GM20431 (cell line): ENCODE measurements around the gene KLHL40.
"Not testable (repeated sequence)": the region's sequence is repeated elsewhere in the genome, so short reads cannot be mapped to it uniquely, and the experiment has no call there.

Experiments used
- in situ Hi-C: fragments of 300-500 bp; cut with MseI, MboI; formaldehyde crosslinking; loops from one replicate; pipeline ENCODE4 v1.15.0; 2020; ENCODE audit warnings: low sequenced_read_pairs; ENCODE audit not compliant: unreplicated experiment

KLHL40 gene

GRCh38 chr3:42712688-42713372, 27.5 kb downstream of the KLHL40 start:
- in situ Hi-C loops: no loop called here

- in situ Hi-C loops: no loop called here
Observed at GRCh38 chr3:42713747-42714146, 28.4 kb downstream of the KLHL40 start.

- in situ Hi-C loops: no loop called here
Observed at GRCh38 chr3:42714171-42714852, 29.0 kb downstream of the KLHL40 start.

- in situ Hi-C loops: no loop called here
Observed at GRCh38 chr3:42717306-42717705, 32.0 kb downstream of the KLHL40 start.

GRCh38 chr3:42718338-42718737, 33.0 kb downstream of the KLHL40 start:
- in situ Hi-C loops: no loop called here

- in situ Hi-C loops: no loop called here
Observed at GRCh38 chr3:42719002-42719401, 33.7 kb downstream of the KLHL40 start.

- in situ Hi-C loops: no loop called here
Observed at GRCh38 chr3:42720126-42720525, 34.8 kb downstream of the KLHL40 start.

- in situ Hi-C loops: no loop called here
Observed at GRCh38 chr3:42721690-42722089, 36.4 kb downstream of the KLHL40 start.

GRCh38 chr3:42722442-42722841, 37.1 kb downstream of the KLHL40 start:
- in situ Hi-C loops: not testable (repeated sequence)

GRCh38 chr3:42723219-42723618, 37.9 kb downstream of the KLHL40 start:
- in situ Hi-C loops: no loop called here

GRCh38 chr3:42725454-42725853, 40.1 kb downstream of the KLHL40 start:
- in situ Hi-C loops: no loop called here

GRCh38 chr3:42728056-42728455, 42.7 kb downstream of the KLHL40 start:
- in situ Hi-C loops: no loop called here

- in situ Hi-C loops: no loop called here
Observed at GRCh38 chr3:42728668-42729364, 43.5 kb downstream of the KLHL40 start.

- in situ Hi-C loops: no loop called here
Observed at GRCh38 chr3:42729404-42730145, 44.2 kb downstream of the KLHL40 start.

GRCh38 chr3:42730294-42730693, 45.0 kb downstream of the KLHL40 start:
- in situ Hi-C loops: no loop called here

GRCh38 chr3:42730706-42731420, 45.5 kb downstream of the KLHL40 start:
- in situ Hi-C loops: no loop called here

- in situ Hi-C loops: no loop called here
Observed at GRCh38 chr3:42731476-42732195, 46.3 kb downstream of the KLHL40 start.

GRCh38 chr3:42732196-42732828, 47.0 kb downstream of the KLHL40 start:
- in situ Hi-C loops: no loop called here
